CD14-positive monocyte (primary cell): ENCODE results near the gene ADAMTS9. TPM values are rescaled to one million over a fixed set of nuclear protein-coding genes. Genes with fewer than 3 reads are reported as not detected.

Experiments
- DNase-seq, 3 donors: peaks; one replicate each; pipeline ENCODE4 v3.0.0-alpha.2; 2011 to 2022
- H2AFZ ChIP-seq: 2 replicates; pipeline ENCODE4 v1.6.0; 2012; ENCODE audit warnings: mild to moderate bottlenecking, low read depth, low read length, inconsistent platforms; ENCODE audit not compliant: insufficient read depth, poor library complexity, severe bottlenecking
- H3K27ac ChIP-seq, 2 donors: 1 replicate in 1 of 2; 2 replicates in 1 of 2; pipeline ENCODE4 v1.5.1; 2012 to 2013; ENCODE audit warnings: low read length in 2 of 2, control low read depth in 1 of 2, inconsistent platforms in 1 of 2, low read depth in 1 of 2, mild to moderate bottlenecking in 1 of 2
- H3K27me3 ChIP-seq, 2 donors: one replicate each; pipeline versions ENCODE4 v1.6.0 to v1.6.1; 2011 to 2013; ENCODE audit warnings: low read length in 2 of 2; ENCODE audit not compliant: control insufficient read depth in 2 of 2, insufficient read depth in 2 of 2
- H3K36me3 ChIP-seq, 2 donors: replicated peaks in 1 of 2; 1 replicate in 1 of 2; 2 replicates in 1 of 2; pipeline versions ENCODE4 v1.5.1 to v1.6.1; 2012 to 2013; ENCODE audit warnings: low read length in 2 of 2, control low read depth in 1 of 2, inconsistent platforms in 1 of 2, mild to moderate bottlenecking in 1 of 2; ENCODE audit not compliant: insufficient read depth in 2 of 2, control insufficient read depth in 1 of 2
- H3K4me1 ChIP-seq, 2 donors: 1 replicate in 1 of 2; 2 replicates in 1 of 2; pipeline versions ENCODE4 v1.5.1 to v1.6.1; 2012 to 2013; ENCODE audit warnings: low read length in 2 of 2, control low read depth in 1 of 2, inconsistent platforms in 1 of 2, mild to moderate bottlenecking in 1 of 2, moderate library complexity in 1 of 2; ENCODE audit not compliant: insufficient read depth in 2 of 2, control insufficient read depth in 1 of 2
- H3K4me2 ChIP-seq: replicated peaks from 2 replicates; pipeline ENCODE3; 2012; ENCODE audit warnings: low read length, moderate library complexity, mild to moderate bottlenecking; ENCODE audit not compliant: poor library complexity, severe bottlenecking; ENCODE audit errors: extremely low read depth
- H3K4me3 ChIP-seq, 3 experiments: fragments of 200-600 bp in 1 of 3; sonication (generic) in 1 of 3; replicated peaks in 1 of 3; 1 replicate in 2 of 3; 2 replicates in 1 of 3; pipeline ENCODE4 v1.5.1; 2011 to 2013; ENCODE audit warnings: low read length in 3 of 3, mild to moderate bottlenecking in 3 of 3, control low read depth in 2 of 3, low read depth in 2 of 3, inconsistent platforms in 1 of 3, moderate library complexity in 1 of 3
- H3K79me2 ChIP-seq: 2 replicates; pipeline ENCODE4 v1.6.0; 2012; ENCODE audit warnings: mild to moderate bottlenecking, control low read depth, inconsistent platforms, low read length, moderate library complexity; ENCODE audit not compliant: insufficient read depth
- H3K9ac ChIP-seq: 2 replicates; pipeline ENCODE4 v1.6.0; 2017; ENCODE audit warnings: low read length, mild to moderate bottlenecking; ENCODE audit not compliant: insufficient read depth, poor library complexity, severe bottlenecking
- H3K9me3 ChIP-seq, 2 donors: replicated peaks in 1 of 2; 1 replicate in 1 of 2; 2 replicates in 1 of 2; pipeline versions ENCODE4 v1.5.1 to v1.6.1; 2012 to 2013; ENCODE audit warnings: low read length in 2 of 2, control low read depth in 1 of 2; ENCODE audit not compliant: control insufficient read depth in 1 of 2, insufficient read depth in 1 of 2
- H4K20me1 ChIP-seq: 2 replicates; pipeline ENCODE4 v1.6.0; 2012; ENCODE audit warnings: mild to moderate bottlenecking, low read length, control low read depth, moderate library complexity; ENCODE audit not compliant: insufficient read depth
- H3K27ac Mint-ChIP-seq, 7 donors: one replicate each; pipeline ENCODE4 v1.8.0; 2020; ENCODE audit warnings: mild to moderate bottlenecking in 7 of 7, mixed read lengths in 7 of 7, moderate library complexity in 6 of 7, inconsistent platforms in 2 of 7
- H3K27me3 Mint-ChIP-seq, 3 donors: one replicate each; pipeline ENCODE4 v1.8.0; 2021 to 2022; ENCODE audit warnings: low read depth in 3 of 3, mild to moderate bottlenecking in 3 of 3, mixed read lengths in 3 of 3, moderate library complexity in 3 of 3, inconsistent platforms in 1 of 3
- H3K36me3 Mint-ChIP-seq, 2 donors: one replicate each; pipeline ENCODE4 v1.8.0; 2020; ENCODE audit warnings: mixed read lengths in 2 of 2, inconsistent platforms in 1 of 2, mild to moderate bottlenecking in 1 of 2
- H3K4me1 Mint-ChIP-seq: one replicate; pipeline ENCODE4 v1.8.0; 2020; ENCODE audit warnings: mild to moderate bottlenecking, mixed read lengths
- H3K4me3 Mint-ChIP-seq, 2 donors: one replicate each; pipeline ENCODE4 v1.8.0; 2020; ENCODE audit warnings: mild to moderate bottlenecking in 2 of 2, mixed read lengths in 2 of 2, moderate library complexity in 1 of 2
- H3K9me3 Mint-ChIP-seq, 7 donors: one replicate each; pipeline ENCODE4 v1.8.0; 2020 to 2022; ENCODE audit warnings: mixed read lengths in 7 of 7, mild to moderate bottlenecking in 6 of 7, moderate library complexity in 6 of 7, inconsistent platforms in 2 of 7
- WGBS: methylation state at CpG from one replicate; pipeline ENCODE4 v1.1.5; 2013; ENCODE audit warnings: missing lambda C conversion rate; ENCODE audit not compliant: insufficient coverage; 5-methylcytosine and 5-hydroxymethylcytosine counted together
- intact Hi-C, 2 donors: fragments of 100-400 bp; cut with micrococcal nuclease; formaldehyde crosslinking; loops; one replicate each; pipeline versions ENCODE4 v1.15.0 to v1.15.1; 2023
- polyA plus RNA-seq, 3 donors: library from polyadenylated mRNA; depleted of rRNA in 1 of 3; unstranded in 2 of 3; stranded (reverse) in 1 of 3; fragments of 300-500 nt in 2 of 3; fragments of >200 nt in 1 of 3; fragmentation: Illumina TruSeq in 2 of 3; gene quantifications; 1 replicate in 2 of 3; 2 replicates in 1 of 3; pipeline ENCODE4 v1.2.3, GENCODE V29; 2012 to 2021
- TF ChIP-seq, protein P1 (sequence below): fragments of 200-600 bp; IDR thresholded peaks from one replicate; pipeline ENCODE4 v1.8.0; 2022; ENCODE audit warnings: antibody characterized with exemption, mild to moderate bottlenecking

Gene ADAMTS9
- polyA plus RNA-seq, 3 donors: not detected

- Histone ChIP-seq H3K4me1 (no peaks in the 10 kb centered on the region), H3K27ac (no peak overlapping the region), H2AFZ (no peak overlapping the region), H3K79me2 (no peaks in the 10 kb centered on the region), H4K20me1 (no peaks in the 10 kb centered on the region), H3K9me3 (no peaks in the 10 kb centered on the region), H3K4me2 (no peak overlapping the region), H3K36me3 (no peaks in the 10 kb centered on the region), H3K4me3 (no peak overlapping the region), H3K27me3 (no peaks in the 10 kb centered on the region), H3K9ac (no peak overlapping the region)
- peaks cover 0 to 2% (median 1%) of the 10 kb centered on the region in 7 donors for H3K9me3 Mint-ChIP-seq
- DNase-seq: no peak
- no peak overlapping the region for H3K27ac Mint-ChIP-seq
- H3K27me3 Mint-ChIP-seq: peaks cover 0 to 2% (median 0%) of the 10 kb centered on the region in 3 donors
- no peak overlapping the region for H3K4me3 Mint-ChIP-seq
- no peaks in the 10 kb centered on the region for H3K36me3 Mint-ChIP-seq
- no peaks in the 10 kb centered on the region for H3K4me1 Mint-ChIP-seq
- intact Hi-C loops: no loop called here
- TF ChIP-seq, protein P1, sequence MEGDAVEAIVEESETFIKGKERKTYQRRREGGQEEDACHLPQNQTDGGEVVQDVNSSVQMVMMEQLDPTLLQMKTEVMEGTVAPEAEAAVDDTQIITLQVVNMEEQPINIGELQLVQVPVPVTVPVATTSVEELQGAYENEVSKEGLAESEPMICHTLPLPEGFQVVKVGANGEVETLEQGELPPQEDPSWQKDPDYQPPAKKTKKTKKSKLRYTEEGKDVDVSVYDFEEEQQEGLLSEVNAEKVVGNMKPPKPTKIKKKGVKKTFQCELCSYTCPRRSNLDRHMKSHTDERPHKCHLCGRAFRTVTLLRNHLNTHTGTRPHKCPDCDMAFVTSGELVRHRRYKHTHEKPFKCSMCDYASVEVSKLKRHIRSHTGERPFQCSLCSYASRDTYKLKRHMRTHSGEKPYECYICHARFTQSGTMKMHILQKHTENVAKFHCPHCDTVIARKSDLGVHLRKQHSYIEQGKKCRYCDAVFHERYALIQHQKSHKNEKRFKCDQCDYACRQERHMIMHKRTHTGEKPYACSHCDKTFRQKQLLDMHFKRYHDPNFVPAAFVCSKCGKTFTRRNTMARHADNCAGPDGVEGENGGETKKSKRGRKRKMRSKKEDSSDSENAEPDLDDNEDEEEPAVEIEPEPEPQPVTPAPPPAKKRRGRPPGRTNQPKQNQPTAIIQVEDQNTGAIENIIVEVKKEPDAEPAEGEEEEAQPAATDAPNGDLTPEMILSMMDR: no peak
- WGBS: 80% methylated on average over 1 of the region's 3 CpGs
Measured at GRCh38 chr3:64563751-64564150, 124.0 kb downstream of the ADAMTS9 start.

- H3K36me3 ChIP-seq: no peaks in the 10 kb centered on the region
- TF ChIP-seq, protein P1: no peak
- H3K79me2 ChIP-seq: no peaks in the 10 kb centered on the region
- no peak overlapping the region for H2AFZ ChIP-seq
- no peak for DNase-seq
- Mint-ChIP-seq H3K27me3 (peaks cover 0 to 2% (median 0%) of the 10 kb centered on the region in 3 donors), H3K9me3 (peaks cover 0 to 5% (median under 1%) of the 10 kb centered on the region in 7 donors), H3K36me3 (no peaks in the 10 kb centered on the region), H3K4me3 (no peak overlapping the region), H3K4me1 (no peaks in the 10 kb centered on the region), H3K27ac (no peak overlapping the region)
- no peak overlapping the region for H3K4me3 ChIP-seq
- H3K4me1 ChIP-seq: no peaks in the 10 kb centered on the region
- no peak overlapping the region for H3K27ac ChIP-seq
- no peak overlapping the region for H3K4me2 ChIP-seq
- no peaks in the 10 kb centered on the region for H4K20me1 ChIP-seq
- intact Hi-C loops: no loop called here
- no peaks in the 10 kb centered on the region for H3K27me3 ChIP-seq
- WGBS: no CpG with 5 or more reads among the region's 2 CpGs
- H3K9ac ChIP-seq: no peak overlapping the region
- H3K9me3 ChIP-seq: no peaks in the 10 kb centered on the region
Measured at GRCh38 chr3:64561868-64562267, 125.9 kb downstream of the ADAMTS9 start.
